ENCODE results near the gene USP27X.

DNA sequence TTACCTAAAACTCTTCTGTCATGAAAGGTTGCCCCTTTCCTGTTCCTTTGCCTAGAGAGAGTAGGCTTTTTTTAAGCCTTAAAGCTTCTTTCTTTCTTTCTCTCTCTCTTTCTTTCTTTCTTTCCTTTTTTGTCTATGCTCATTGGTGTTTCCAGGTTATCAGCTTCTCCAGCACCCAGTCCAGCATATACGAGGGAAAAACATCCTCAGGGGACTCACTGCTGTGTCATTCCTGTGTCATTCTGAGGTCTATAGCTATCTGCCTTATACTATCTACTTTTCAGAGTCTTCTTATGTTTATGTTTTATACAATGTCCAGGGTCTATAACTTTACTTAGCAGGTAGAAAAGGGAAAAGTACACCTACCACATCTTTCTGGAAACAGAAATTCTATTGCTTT is 10.5 kb upstream of the USP27X start:
- no peak for TF ChIP-seq EZH2 (optimal IDR thresholded peaks at IDR 0.05; ENCODE audit: low read depth, low read length)
- TF ChIP-seq, protein P1, sequence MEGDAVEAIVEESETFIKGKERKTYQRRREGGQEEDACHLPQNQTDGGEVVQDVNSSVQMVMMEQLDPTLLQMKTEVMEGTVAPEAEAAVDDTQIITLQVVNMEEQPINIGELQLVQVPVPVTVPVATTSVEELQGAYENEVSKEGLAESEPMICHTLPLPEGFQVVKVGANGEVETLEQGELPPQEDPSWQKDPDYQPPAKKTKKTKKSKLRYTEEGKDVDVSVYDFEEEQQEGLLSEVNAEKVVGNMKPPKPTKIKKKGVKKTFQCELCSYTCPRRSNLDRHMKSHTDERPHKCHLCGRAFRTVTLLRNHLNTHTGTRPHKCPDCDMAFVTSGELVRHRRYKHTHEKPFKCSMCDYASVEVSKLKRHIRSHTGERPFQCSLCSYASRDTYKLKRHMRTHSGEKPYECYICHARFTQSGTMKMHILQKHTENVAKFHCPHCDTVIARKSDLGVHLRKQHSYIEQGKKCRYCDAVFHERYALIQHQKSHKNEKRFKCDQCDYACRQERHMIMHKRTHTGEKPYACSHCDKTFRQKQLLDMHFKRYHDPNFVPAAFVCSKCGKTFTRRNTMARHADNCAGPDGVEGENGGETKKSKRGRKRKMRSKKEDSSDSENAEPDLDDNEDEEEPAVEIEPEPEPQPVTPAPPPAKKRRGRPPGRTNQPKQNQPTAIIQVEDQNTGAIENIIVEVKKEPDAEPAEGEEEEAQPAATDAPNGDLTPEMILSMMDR (IDR thresholded peaks at IDR 0.05; ENCODE audit: low read length), result no peak
- no peak for TF ChIP-seq EZH2phosphoT487 (IDR thresholded peaks at IDR 0.05; ENCODE audit: low read length)

Data from MM.1S (cell line).